Endothelial cell of umbilical vein (primary cell): ENCODE measurements around the gene CADPS.

Experiments used
- POLR2A ChIP-seq: IDR thresholded peaks from 2 replicates; pipeline ENCODE4 v1.6.1; 2012; ENCODE audit warnings: low read depth, mild to moderate bottlenecking, control low read depth, low read length
- TF ChIP-seq, protein P1 (sequence below), 2 donors: IDR thresholded peaks; 1 replicate in 1 of 2; 2 replicates in 1 of 2; pipeline ENCODE4 v1.5.1; 2011; ENCODE audit warnings: low read length in 2 of 2, mild to moderate bottlenecking in 2 of 2, moderate library complexity in 2 of 2, control low read depth in 1 of 2, inconsistent platforms in 1 of 2, low read depth in 1 of 2; ENCODE audit not compliant: insufficient read depth in 1 of 2; ENCODE audit errors: extremely low read depth in 1 of 2
- TF ChIP-seq, protein P2 (sequence below): IDR thresholded peaks from 2 replicates; pipeline ENCODE4 v1.6.1; 2011; ENCODE audit not compliant: insufficient read depth, insufficient read length

GRCh38 chr3:62625268-62625667, 249.9 kb downstream of the CADPS start:
- TF ChIP-seq, protein P1, sequence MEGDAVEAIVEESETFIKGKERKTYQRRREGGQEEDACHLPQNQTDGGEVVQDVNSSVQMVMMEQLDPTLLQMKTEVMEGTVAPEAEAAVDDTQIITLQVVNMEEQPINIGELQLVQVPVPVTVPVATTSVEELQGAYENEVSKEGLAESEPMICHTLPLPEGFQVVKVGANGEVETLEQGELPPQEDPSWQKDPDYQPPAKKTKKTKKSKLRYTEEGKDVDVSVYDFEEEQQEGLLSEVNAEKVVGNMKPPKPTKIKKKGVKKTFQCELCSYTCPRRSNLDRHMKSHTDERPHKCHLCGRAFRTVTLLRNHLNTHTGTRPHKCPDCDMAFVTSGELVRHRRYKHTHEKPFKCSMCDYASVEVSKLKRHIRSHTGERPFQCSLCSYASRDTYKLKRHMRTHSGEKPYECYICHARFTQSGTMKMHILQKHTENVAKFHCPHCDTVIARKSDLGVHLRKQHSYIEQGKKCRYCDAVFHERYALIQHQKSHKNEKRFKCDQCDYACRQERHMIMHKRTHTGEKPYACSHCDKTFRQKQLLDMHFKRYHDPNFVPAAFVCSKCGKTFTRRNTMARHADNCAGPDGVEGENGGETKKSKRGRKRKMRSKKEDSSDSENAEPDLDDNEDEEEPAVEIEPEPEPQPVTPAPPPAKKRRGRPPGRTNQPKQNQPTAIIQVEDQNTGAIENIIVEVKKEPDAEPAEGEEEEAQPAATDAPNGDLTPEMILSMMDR (IDR thresholded peaks at IDR 0.05; ENCODE audit: extremely low read depth in 1 of 2, insufficient read depth in 1 of 2, low read depth in 1 of 2, low read length in 2 of 2): no peak
- TF ChIP-seq, protein P2, sequence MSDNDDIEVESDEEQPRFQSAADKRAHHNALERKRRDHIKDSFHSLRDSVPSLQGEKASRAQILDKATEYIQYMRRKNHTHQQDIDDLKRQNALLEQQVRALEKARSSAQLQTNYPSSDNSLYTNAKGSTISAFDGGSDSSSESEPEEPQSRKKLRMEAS: no peak
- TF ChIP-seq POLR2A: no peak
